Stimulated activated CD8-positive, alpha-beta memory T cell treated with anti-CD3 and anti-CD28 coated beads, Interleukin-15, amount 100 ng/mL, for 1 hour (primary cell): ENCODE measurements around the gene C1orf21.

Experiments
- DNase-seq: peaks from one replicate; pipeline ENCODE4 v3.0.0-alpha.2; 2020; ENCODE audit warnings: low read depth

Gene C1orf21

GRCh38 chr1:184558691-184559090, 171.9 kb downstream of the C1orf21 start:
- no peak for DNase-seq

- DNase-seq: no peak
Observed at GRCh38 chr1:184559117-184559713, 172.4 kb downstream of the C1orf21 start.

- DNase-seq: no peak
Observed at GRCh38 chr1:184562806-184563205, 176.0 kb downstream of the C1orf21 start.

GRCh38 chr1:184563308-184563707, 176.5 kb downstream of the C1orf21 start:
- no peak for DNase-seq

GRCh38 chr1:184567009-184567408, 180.2 kb downstream of the C1orf21 start:
- no peak for DNase-seq

- DNase-seq: no peak
Observed at GRCh38 chr1:184567637-184568036, 180.8 kb downstream of the C1orf21 start.

GRCh38 chr1:184568148-184568547, 181.3 kb downstream of the C1orf21 start:
- DNase-seq: no peak

GRCh38 chr1:184569106-184569505, 182.3 kb downstream of the C1orf21 start:
- no peak for DNase-seq

- DNase-seq: no peak
Observed at GRCh38 chr1:184574588-184574987, 187.8 kb downstream of the C1orf21 start.

GRCh38 chr1:184576822-184577221, 190.0 kb downstream of the C1orf21 start:
- no peak for DNase-seq

GRCh38 chr1:184577319-184577718, 190.5 kb downstream of the C1orf21 start:
- DNase-seq: no peak

GRCh38 chr1:184582411-184582810, 195.6 kb downstream of the C1orf21 start:
- DNase-seq: no peak

GRCh38 chr1:184583849-184584248, 197.0 kb downstream of the C1orf21 start:
- DNase-seq: no peak

GRCh38 chr1:184588701-184589100, 201.9 kb downstream of the C1orf21 start:
- DNase-seq: no peak

GRCh38 chr1:184590163-184590750, 203.4 kb downstream of the C1orf21 start:
- no peak for DNase-seq

GRCh38 chr1:184593597-184593996, 206.8 kb downstream of the C1orf21 start:
- no peak for DNase-seq

GRCh38 chr1:184595596-184595995, 208.8 kb downstream of the C1orf21 start:
- no peak for DNase-seq

- no peak for DNase-seq
Observed at GRCh38 chr1:184596950-184597645, 210.3 kb downstream of the C1orf21 start.

- DNase-seq: no peak
Observed at GRCh38 chr1:184597650-184598357, 211.0 kb downstream of the C1orf21 start.

GRCh38 chr1:184598403-184599193, 211.8 kb downstream of the C1orf21 start:
- DNase-seq: no peak

GRCh38 chr1:184604152-184604900, 217.5 kb downstream of the C1orf21 start:
- DNase-seq: no peak
